GM23248 (cell line): ENCODE results near the gene IKZF2. TPM values are rescaled to one million over a fixed set of nuclear protein-coding genes. Genes with fewer than 3 reads are reported as not detected.
A peak's percentile ranks its signal among the peaks of the same experiment; 100 is the strongest.

Experiments
- DNase-seq: peaks from one replicate; pipeline ENCODE4 v3.0.0-alpha.2; 2015
- H2AFZ ChIP-seq: fragments of 200-600 bp; sonication (generic); 2 replicates; pipeline ENCODE4 v1.6.1; 2016; ENCODE audit warnings: antibody characterized with exemption
- H3F3A ChIP-seq: fragments of 200-600 bp; sonication (generic); 2 replicates; pipeline ENCODE4 v1.6.1; 2016; ENCODE audit warnings: mild to moderate bottlenecking, antibody characterized with exemption, mixed run types; ENCODE audit not compliant: insufficient read depth
- H3K27ac ChIP-seq: fragments of 200-600 bp; sonication (generic); 2 replicates; pipeline ENCODE4 v1.5.1; 2016; ENCODE audit warnings: mild to moderate bottlenecking
- H3K27me3 ChIP-seq: fragments of 200-600 bp; sonication (generic); replicated peaks from 2 replicates; pipeline ENCODE4 v1.6.1; 2016; ENCODE audit warnings: mild to moderate bottlenecking; ENCODE audit not compliant: insufficient read depth
- H3K36me3 ChIP-seq: fragments of 200-600 bp; sonication (generic); 2 replicates; pipeline ENCODE4 v1.6.1; 2016; ENCODE audit warnings: low read depth, mild to moderate bottlenecking
- H3K4me1 ChIP-seq: fragments of 200-600 bp; sonication (generic); 2 replicates; pipeline ENCODE4 v1.6.1; 2016; ENCODE audit warnings: mild to moderate bottlenecking; ENCODE audit not compliant: insufficient read depth
- H3K4me2 ChIP-seq: fragments of 200-600 bp; sonication (generic); one replicate; pipeline ENCODE4 v1.6.1; 2016; ENCODE audit warnings: mild to moderate bottlenecking; ENCODE audit not compliant: unreplicated experiment
- H3K4me3 ChIP-seq: fragments of 200-600 bp; sonication (generic); 2 replicates; pipeline ENCODE4 v1.5.1; 2016; ENCODE audit warnings: mild to moderate bottlenecking
- H3K79me2 ChIP-seq: fragments of 200-600 bp; sonication (generic); 2 replicates; pipeline ENCODE4 v1.6.1; 2016; ENCODE audit warnings: mild to moderate bottlenecking; ENCODE audit not compliant: insufficient read depth
- H3K9ac ChIP-seq: fragments of 200-600 bp; sonication (generic); 2 replicates; pipeline ENCODE4 v1.6.1; 2016; ENCODE audit warnings: mild to moderate bottlenecking
- H3K9me2 ChIP-seq: fragments of 200-600 bp; sonication (generic); 2 replicates; pipeline ENCODE4 v1.6.1; 2016; ENCODE audit warnings: mixed run types, mild to moderate bottlenecking, moderate library complexity; ENCODE audit not compliant: insufficient read depth
- H3K9me3 ChIP-seq: fragments of 200-600 bp; sonication (generic); one replicate; pipeline ENCODE4 v1.6.1; 2017; ENCODE audit warnings: low read depth
- H4K20me1 ChIP-seq: fragments of 200-600 bp; sonication (generic); 2 replicates; pipeline ENCODE4 v1.6.0; 2016; ENCODE audit not compliant: insufficient read depth
- EZH2 ChIP-seq: fragments of 200-600 bp; sonication (generic); IDR thresholded peaks from 2 replicates; pipeline ENCODE4 v1.6.1; 2018; ENCODE audit warnings: antibody characterized with exemption, mild to moderate bottlenecking; ENCODE audit not compliant: insufficient read depth, poor library complexity, severe bottlenecking
- EZH2phosphoT487 ChIP-seq: fragments of 200-600 bp; sonication (generic); IDR thresholded peaks from 2 replicates; pipeline ENCODE4 v1.6.1; 2018; ENCODE audit warnings: antibody characterized with exemption, moderate library complexity, mild to moderate bottlenecking, low read depth; ENCODE audit not compliant: insufficient read depth
- WGBS, 2 experiments: methylation state at CpG; one replicate each; pipeline ENCODE4 v1.1.6; 2015 to 2017; ENCODE audit warnings: low lambda C conversion rate in 2 of 2, low coverage in 1 of 2; ENCODE audit errors: missing lambda C conversion rate in 2 of 2; 5-methylcytosine and 5-hydroxymethylcytosine counted together
- in situ Hi-C: fragments of 300-500 bp; cut with MboI; formaldehyde crosslinking; loops from 2 replicates; pipeline ENCODE4 v1.15.0; 2020
- polyA plus RNA-seq: library from polyadenylated mRNA; unstranded; fragments of >200 nt; fragmentation: Nextera tagmentation; extraction: Ambion mirVana; gene quantifications from 2 replicates; pipeline ENCODE4 v1.2.1, GENCODE V29; 2016
- total RNA-seq: library from RNA; depleted of rRNA; stranded (reverse); fragments of >200 nt; shearing (Covaris generic); gene quantifications from 2 replicates; pipeline ENCODE4 v1.2.3, GENCODE V29; 2014

Gene IKZF2
- total and polyA plus RNA-seq, 2 experiments from 2014 or later = 3.4 to 13.5 TPM

DNA sequence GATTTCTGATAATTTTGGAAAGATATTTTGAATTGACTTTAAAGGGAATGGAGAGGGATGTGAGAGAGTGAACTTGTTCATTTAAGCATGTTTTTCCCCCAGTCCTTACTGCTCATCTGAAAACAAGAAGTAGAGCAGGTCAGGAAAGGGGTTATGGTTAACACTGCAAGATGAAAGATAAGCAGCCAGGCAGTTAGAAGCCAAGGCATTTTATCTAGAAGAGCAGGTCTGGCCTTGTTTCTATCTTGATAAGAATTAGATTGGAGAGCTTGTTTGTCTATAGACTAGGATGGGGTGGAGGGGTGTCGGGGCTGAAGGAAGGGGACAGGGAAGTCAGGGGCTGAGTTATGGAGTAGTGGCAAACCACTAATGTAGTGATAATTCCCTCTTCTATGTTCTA is 171.6 kb downstream of the IKZF2 start:
- Histone ChIP-seq H3K4me2 (no peak overlapping the region), H3K9me2 (no peaks in the 10 kb centered on the region), H3K79me2 (no peaks in the 10 kb centered on the region), H3K9me3 (no peaks in the 10 kb centered on the region), H3K27me3 (no peaks in the 10 kb centered on the region), H3K36me3 (no peaks in the 10 kb centered on the region), H3K27ac (no peak overlapping the region), H4K20me1 (no peaks in the 10 kb centered on the region), H3K9ac (no peak overlapping the region), H3K4me1 (peaks cover 7% of the 10 kb centered on the region), H2AFZ (no peak overlapping the region), H3F3A (peaks cover 19% of the 10 kb centered on the region), H3K4me3 (no peak overlapping the region)
- 72 to 77% methylated on average over 1 of the region's 1 CpG for WGBS, 2 experiments
- in situ Hi-C loops = no loop called here
- no peak for TF ChIP-seq EZH2phosphoT487
- no peak for TF ChIP-seq EZH2
- DNase-seq = no peak

DNA sequence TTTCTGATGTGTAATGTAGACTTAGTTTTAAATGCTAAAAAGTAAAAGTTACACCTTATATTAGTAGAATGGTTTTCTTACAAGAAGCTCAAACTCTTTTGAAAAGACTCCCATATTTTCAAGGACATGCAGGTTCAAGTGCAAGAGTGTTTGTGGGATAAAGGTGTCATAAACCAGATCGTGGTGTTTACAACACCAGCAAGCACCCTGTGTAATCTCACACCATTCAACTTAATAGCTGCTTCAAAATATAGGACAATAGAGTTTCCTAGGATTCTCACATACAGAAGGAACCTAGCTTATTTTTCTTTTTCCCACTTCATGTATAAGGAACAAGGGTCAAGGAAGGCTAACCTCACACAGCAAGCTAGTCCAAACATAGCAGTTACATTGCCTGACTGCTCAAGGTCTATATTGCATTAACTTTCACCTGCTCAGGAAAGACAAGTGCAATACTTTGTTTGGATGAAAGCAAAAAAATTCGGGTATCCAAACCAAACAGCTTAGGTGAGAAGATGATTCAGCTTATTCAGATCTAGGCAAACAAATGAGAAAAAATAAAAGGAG is 172.3 kb downstream of the IKZF2 start:
- Histone ChIP-seq H3K79me2 (no peaks in the 10 kb centered on the region), H3K9ac (no peak overlapping the region), H3K4me3 (no peak overlapping the region), H3K9me3 (no peaks in the 10 kb centered on the region), H2AFZ (no peak overlapping the region), H4K20me1 (no peaks in the 10 kb centered on the region), H3K36me3 (no peaks in the 10 kb centered on the region), H3F3A (peaks cover 24% of the 10 kb centered on the region), H3K4me2 (no peak overlapping the region), H3K27ac (no peak overlapping the region), H3K9me2 (no peaks in the 10 kb centered on the region), H3K27me3 (no peaks in the 10 kb centered on the region), H3K4me1 (peaks cover 12% of the 10 kb centered on the region)
- no peak for DNase-seq
- 48 to 55% methylated on average over 2 of the region's 2 CpGs for WGBS, 2 experiments
- in situ Hi-C loops = no loop called here
- TF ChIP-seq EZH2phosphoT487 = no peak
- no peak for TF ChIP-seq EZH2

DNA sequence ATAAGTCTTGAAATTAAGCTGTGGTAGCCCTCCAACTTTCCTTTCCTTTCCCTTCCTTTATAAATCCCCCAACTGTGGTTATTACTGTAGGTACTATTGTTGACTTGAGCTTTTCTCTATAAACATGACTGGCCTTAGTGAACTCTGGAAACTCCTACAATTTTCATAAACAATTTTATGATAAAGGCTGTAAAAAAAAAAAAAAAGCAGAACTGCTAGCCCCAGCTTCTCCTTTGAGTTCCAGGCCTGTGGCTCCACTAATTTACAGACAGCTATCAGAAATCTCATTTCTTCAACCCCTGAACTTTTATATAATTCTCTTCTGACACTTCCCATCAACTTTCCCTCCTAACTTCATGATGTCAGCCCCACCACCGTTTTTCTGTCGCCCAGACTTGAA is 174.3 kb downstream of the IKZF2 start:
- in situ Hi-C loops = no loop called here
- no peak overlapping the region for H3K4me2 ChIP-seq
- H3K27ac ChIP-seq = no peak overlapping the region
- no peak for DNase-seq
- H3K9me2 ChIP-seq = no peaks in the 10 kb centered on the region
- H3K79me2 ChIP-seq = no peaks in the 10 kb centered on the region
- H2AFZ ChIP-seq = no peak overlapping the region
- H3K9ac ChIP-seq = no peak overlapping the region
- WGBS, 2 experiments = 95 to 98% methylated on average over 2 of the region's 2 CpGs
- H3F3A ChIP-seq = peaks cover 26% of the 10 kb centered on the region
- H3K27me3 ChIP-seq = no peaks in the 10 kb centered on the region
- TF ChIP-seq EZH2phosphoT487 (no peak), EZH2 (no peak)
- no peaks in the 10 kb centered on the region for H3K36me3 ChIP-seq
- H3K4me1 ChIP-seq = peaks cover 20% of the 10 kb centered on the region
- H3K4me3 ChIP-seq = no peak overlapping the region
- H4K20me1 ChIP-seq = no peaks in the 10 kb centered on the region
- H3K9me3 ChIP-seq = no peaks in the 10 kb centered on the region

GRCh38 chr2:212975333-212975732 is 176.1 kb downstream of the IKZF2 start:
- Histone ChIP-seq H3K4me1 (peaks cover 33% of the 10 kb centered on the region), H3K9me2 (no peaks in the 10 kb centered on the region), H3K9ac (peak overlapping the region; percentile 21), H3K27ac (peak overlapping the region; percentile 78), H3K9me3 (no peaks in the 10 kb centered on the region), H3K4me3 (no peak overlapping the region), H2AFZ (no peak overlapping the region), H3K36me3 (no peaks in the 10 kb centered on the region), H4K20me1 (no peaks in the 10 kb centered on the region), H3K27me3 (no peaks in the 10 kb centered on the region), H3F3A (peaks cover 38% of the 10 kb centered on the region), H3K4me2 (no peak overlapping the region), H3K79me2 (no peaks in the 10 kb centered on the region)
- TF ChIP-seq EZH2 = no peak
- no peak for TF ChIP-seq EZH2phosphoT487
- DNase-seq = no peak
- WGBS, 2 experiments = 32 to 53% methylated on average over 1 of the region's 1 CpG
- in situ Hi-C loops = no loop called here

DNA sequence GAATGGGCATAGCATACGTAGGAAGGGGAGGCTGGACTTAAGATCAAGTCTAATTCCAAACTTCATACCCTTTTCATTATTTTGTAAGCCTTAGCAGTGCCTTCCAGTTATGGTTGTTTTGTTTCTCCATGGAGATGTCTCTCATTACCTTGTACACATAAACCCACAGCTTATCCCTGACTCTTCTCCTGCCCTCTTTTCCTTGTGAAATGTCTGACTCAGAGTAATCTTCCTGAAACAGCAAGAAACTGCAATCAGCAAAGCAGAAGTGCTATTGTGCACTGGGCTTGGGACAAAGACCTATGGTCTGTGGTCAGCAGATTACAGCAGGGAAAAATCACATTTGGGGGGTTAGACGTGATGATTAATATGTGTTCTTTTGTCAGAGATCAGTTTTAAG is 176.7 kb downstream of the IKZF2 start:
- Histone ChIP-seq H3F3A (peaks cover 45% of the 10 kb centered on the region), H3K9ac (peak overlapping the region; percentile 47), H2AFZ (no peak overlapping the region), H3K79me2 (no peaks in the 10 kb centered on the region), H3K9me2 (no peaks in the 10 kb centered on the region), H3K27ac (peak overlapping the region; percentile 78), H3K9me3 (no peaks in the 10 kb centered on the region), H3K4me3 (no peak overlapping the region), H3K36me3 (no peaks in the 10 kb centered on the region), H3K4me2 (no peak overlapping the region), H3K4me1 (peaks cover 40% of the 10 kb centered on the region), H4K20me1 (no peaks in the 10 kb centered on the region), H3K27me3 (no peaks in the 10 kb centered on the region)
- WGBS, 2 experiments = 47 to 53% methylated on average over 2 of the region's 2 CpGs
- in situ Hi-C loops = no loop called here
- TF ChIP-seq EZH2 = no peak
- no peak for TF ChIP-seq EZH2phosphoT487
- DNase-seq = peak; percentile 87
